Upper lobe of right lung (tissue), 1 donor: ENCODE measurements around the gene CDH15. TPM values are rescaled to one million over a fixed set of nuclear protein-coding genes. Genes with fewer than 3 reads are reported as not detected.

ENCODE experiments used
- ATAC-seq: fragments of 200-7000 bp; cut with Tn5 transposase; one replicate; pipeline ENCODE4 v1.9.1; 2020; ENCODE audit warnings: mild to moderate bottlenecking, moderate library complexity
- DNase-seq: peaks from one replicate; pipeline ENCODE4 v3.0.0-alpha.2; 2020
- H3K27ac ChIP-seq: fragments of 200-600 bp; one replicate; pipeline ENCODE4 v1.8.0; 2022
- H3K27me3 ChIP-seq: fragments of 200-600 bp; one replicate; pipeline ENCODE4 v1.8.0; 2022; ENCODE audit warnings: mild to moderate bottlenecking
- H3K36me3 ChIP-seq: fragments of 200-600 bp; one replicate; pipeline ENCODE4 v1.8.0; 2022
- H3K4me1 ChIP-seq: fragments of 200-600 bp; one replicate; pipeline ENCODE4 v1.8.0; 2022
- H3K4me3 ChIP-seq: fragments of 200-600 bp; one replicate; pipeline ENCODE4 v1.8.0; 2022; ENCODE audit warnings: mild to moderate bottlenecking
- H3K9me3 ChIP-seq: fragments of 200-600 bp; one replicate; pipeline ENCODE4 v1.8.0; 2022
- intact Hi-C: fragments of 100-400 bp; cut with DNase I; formaldehyde crosslinking; loops from one replicate; pipeline ENCODE4 v1.11.0; 2022
- total RNA-seq: library from RNA; stranded (reverse); fragmentation: NEBNext Ultra II Directional; extraction: Animal tissue kit (Norgen Biotek cat#: 25700); gene quantifications from one replicate; pipeline ENCODE4 v1.2.1, GENCODE V29; 2021
- TF ChIP-seq, protein P1 (sequence below): fragments of 200-600 bp; IDR thresholded peaks from one replicate; pipeline ENCODE4 v1.8.0; 2022; ENCODE audit warnings: antibody characterized with exemption
- donor health status: DM: no; HTN: yes; CAD: no; lungs with severe emphysema.

Gene CDH15
- total RNA-seq, 1 donor from 2014 or later, result 0.43 TPM

GRCh38 chr16:89138843-89139520, 32.6 kb upstream of the CDH15 start:
- TF ChIP-seq, protein P1, sequence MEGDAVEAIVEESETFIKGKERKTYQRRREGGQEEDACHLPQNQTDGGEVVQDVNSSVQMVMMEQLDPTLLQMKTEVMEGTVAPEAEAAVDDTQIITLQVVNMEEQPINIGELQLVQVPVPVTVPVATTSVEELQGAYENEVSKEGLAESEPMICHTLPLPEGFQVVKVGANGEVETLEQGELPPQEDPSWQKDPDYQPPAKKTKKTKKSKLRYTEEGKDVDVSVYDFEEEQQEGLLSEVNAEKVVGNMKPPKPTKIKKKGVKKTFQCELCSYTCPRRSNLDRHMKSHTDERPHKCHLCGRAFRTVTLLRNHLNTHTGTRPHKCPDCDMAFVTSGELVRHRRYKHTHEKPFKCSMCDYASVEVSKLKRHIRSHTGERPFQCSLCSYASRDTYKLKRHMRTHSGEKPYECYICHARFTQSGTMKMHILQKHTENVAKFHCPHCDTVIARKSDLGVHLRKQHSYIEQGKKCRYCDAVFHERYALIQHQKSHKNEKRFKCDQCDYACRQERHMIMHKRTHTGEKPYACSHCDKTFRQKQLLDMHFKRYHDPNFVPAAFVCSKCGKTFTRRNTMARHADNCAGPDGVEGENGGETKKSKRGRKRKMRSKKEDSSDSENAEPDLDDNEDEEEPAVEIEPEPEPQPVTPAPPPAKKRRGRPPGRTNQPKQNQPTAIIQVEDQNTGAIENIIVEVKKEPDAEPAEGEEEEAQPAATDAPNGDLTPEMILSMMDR, result no peak
- DNase-seq, result peak; percentile 58
- intact Hi-C loops, result no loop called here
- Histone ChIP-seq H3K4me3 (no peak overlapping the region), H3K9me3 (no peaks in the 10 kb centered on the region), H3K27ac (no peak overlapping the region), H3K27me3 (no peaks in the 10 kb centered on the region), H3K4me1 (no peaks in the 10 kb centered on the region), H3K36me3 (peaks cover 43% of the 10 kb centered on the region)
- ATAC-seq, result no peak

DNA sequence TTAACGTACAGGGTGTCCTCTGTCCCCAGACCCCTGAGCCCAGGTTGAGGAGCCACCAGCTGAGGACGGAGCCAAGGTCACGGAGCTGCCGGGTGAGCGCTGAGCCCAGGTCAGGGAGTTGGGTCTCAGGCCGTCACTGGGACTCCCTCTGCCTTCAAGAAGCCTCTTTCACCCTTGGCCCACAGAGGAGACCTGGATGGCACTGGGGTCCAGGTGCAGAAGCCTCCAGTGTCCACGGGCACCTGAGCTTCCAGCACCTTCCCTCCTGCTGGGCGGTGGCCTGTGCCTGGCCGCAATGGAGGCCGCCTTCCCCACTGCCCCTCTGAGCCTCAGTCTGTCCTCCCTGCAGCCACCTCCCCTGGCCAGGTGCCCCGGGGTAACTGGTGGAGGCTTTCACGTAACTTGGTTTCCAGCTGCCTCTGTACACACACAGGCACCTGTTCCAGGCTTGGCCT, 31.6 kb upstream of the CDH15 start:
- TF ChIP-seq, protein P1, result no peak
- Histone ChIP-seq H3K4me3 (no peak overlapping the region), H3K27me3 (no peaks in the 10 kb centered on the region), H3K4me1 (no peaks in the 10 kb centered on the region), H3K9me3 (no peaks in the 10 kb centered on the region), H3K27ac (no peak overlapping the region), H3K36me3 (peaks cover 34% of the 10 kb centered on the region)
- DNase-seq, result peak; percentile 63
- no peak for ATAC-seq
- intact Hi-C loops, result no loop called here

DNA sequence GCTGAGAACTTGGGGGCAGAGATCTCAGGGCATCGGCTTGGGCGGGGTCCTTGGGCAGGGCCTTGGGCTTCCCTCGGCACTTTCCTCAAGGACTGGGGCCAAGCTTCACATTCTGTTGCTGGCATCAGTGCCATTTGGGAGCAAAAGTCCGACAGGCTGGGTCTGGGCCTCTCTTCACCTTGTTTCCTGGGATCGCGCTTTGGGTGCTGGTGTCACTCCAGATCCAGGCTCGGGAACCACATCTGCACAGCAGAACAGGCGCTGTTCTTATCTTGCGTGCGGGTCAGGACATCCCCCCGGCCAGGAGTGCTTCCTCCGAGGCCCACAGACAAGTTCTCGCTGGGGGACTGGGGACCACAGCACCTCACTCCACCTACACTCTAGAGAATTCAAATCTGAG, 31.1 kb upstream of the CDH15 start:
- H3K27me3 ChIP-seq, result no peaks in the 10 kb centered on the region
- intact Hi-C loops, result no loop called here
- H3K9me3 ChIP-seq, result no peaks in the 10 kb centered on the region
- no peaks in the 10 kb centered on the region for H3K4me1 ChIP-seq
- peaks cover 36% of the 10 kb centered on the region for H3K36me3 ChIP-seq
- DNase-seq (no peak), ATAC-seq (no peak)
- H3K27ac ChIP-seq, result no peak overlapping the region
- H3K4me3 ChIP-seq, result no peak overlapping the region
- TF ChIP-seq, protein P1, result no peak

GRCh38 chr16:89140981-89141883, 30.3 kb upstream of the CDH15 start:
- H3K36me3 ChIP-seq, result peaks cover 44% of the 10 kb centered on the region
- no peak overlapping the region for H3K4me3 ChIP-seq
- intact Hi-C loops, result no loop called here
- H3K4me1 ChIP-seq, result no peaks in the 10 kb centered on the region
- no peak overlapping the region for H3K27ac ChIP-seq
- DNase-seq (peak; percentile 55), ATAC-seq (no peak)
- no peaks in the 10 kb centered on the region for H3K9me3 ChIP-seq
- no peaks in the 10 kb centered on the region for H3K27me3 ChIP-seq
- TF ChIP-seq, protein P1, result no peak

- no peaks in the 10 kb centered on the region for H3K9me3 ChIP-seq
- DNase-seq, result peak; percentile 53
- ATAC-seq, result no peak
- H3K36me3 ChIP-seq, result peaks cover 43% of the 10 kb centered on the region
- TF ChIP-seq, protein P1, result no peak
- no peak overlapping the region for H3K4me3 ChIP-seq
- no peak overlapping the region for H3K27ac ChIP-seq
- intact Hi-C loops, result no loop called here
- no peaks in the 10 kb centered on the region for H3K4me1 ChIP-seq
- no peaks in the 10 kb centered on the region for H3K27me3 ChIP-seq
Observed at GRCh38 chr16:89141884-89142267, 29.7 kb upstream of the CDH15 start.
